Ishikawa (cell line): Measurements from ENCODE around the gene TNS3.
A peak's percentile ranks its signal among the peaks of the same experiment; 100 is the strongest.

ENCODE experiments used
- CEBPB ChIP-seq: IDR thresholded peaks from 2 replicates; pipeline ENCODE4 v1.6.1; 2012
- CREB1 ChIP-seq: IDR thresholded peaks from 2 replicates; pipeline ENCODE4 v1.6.1; 2012; ENCODE audit warnings: low read depth
- EGR1 ChIP-seq: IDR thresholded peaks from 2 replicates; pipeline ENCODE4 v1.6.1; 2012
- EP300 ChIP-seq: IDR thresholded peaks from 2 replicates; pipeline ENCODE4 v1.6.1; 2012; ENCODE audit warnings: borderline replicate concordance
- FOXM1 ChIP-seq: IDR thresholded peaks from 2 replicates; pipeline ENCODE4 v1.6.1; 2012; ENCODE audit warnings: low read depth, borderline replicate concordance
- MAX ChIP-seq: IDR thresholded peaks from 2 replicates; pipeline ENCODE4 v1.6.1; 2012
- NFIC ChIP-seq: IDR thresholded peaks from 2 replicates; pipeline ENCODE4 v1.6.1; 2012
- RAD21 ChIP-seq: IDR thresholded peaks from 2 replicates; pipeline ENCODE4 v1.6.1; 2012; ENCODE audit warnings: low read depth
- REST ChIP-seq: IDR thresholded peaks from 2 replicates; pipeline ENCODE4 v1.6.1; 2012; ENCODE audit warnings: low read depth, mild to moderate bottlenecking
- TAF1 ChIP-seq: IDR thresholded peaks from 2 replicates; pipeline ENCODE4 v1.6.1; 2012; ENCODE audit warnings: low read depth, mild to moderate bottlenecking
- TCF12 ChIP-seq: IDR thresholded peaks from 2 replicates; pipeline ENCODE4 v1.6.1; 2012; ENCODE audit warnings: low read depth
- TEAD4 ChIP-seq: IDR thresholded peaks from 2 replicates; pipeline ENCODE4 v1.6.1; 2012
- USF1 ChIP-seq: IDR thresholded peaks from 2 replicates; pipeline ENCODE4 v1.6.1; 2012
- YY1 ChIP-seq: IDR thresholded peaks from 2 replicates; pipeline ENCODE4 v1.6.1; 2012; ENCODE audit warnings: low read depth
- ZBTB7A ChIP-seq: IDR thresholded peaks from 2 replicates; pipeline ENCODE4 v1.6.1; 2012; ENCODE audit warnings: low read depth

Gene TNS3

GRCh38 chr7:47255441-47255840 is 326.5 kb downstream of the TNS3 start:
- TF ChIP-seq ZBTB7A, result no peak
- TF ChIP-seq NFIC, result no peak
- TF ChIP-seq REST, result no peak
- TF ChIP-seq USF1, result no peak
- TF ChIP-seq CEBPB, result no peak
- no peak for TF ChIP-seq RAD21
- TF ChIP-seq FOXM1, result no peak
- TF ChIP-seq TEAD4, result no peak
- TF ChIP-seq TAF1, result no peak
- TF ChIP-seq EP300, result no peak

GRCh38 chr7:47255007-47255406 is 326.9 kb downstream of the TNS3 start:
- TF ChIP-seq ZBTB7A (no peak), CREB1 (no peak), CEBPB (no peak), REST (no peak), USF1 (no peak), MAX (no peak), TEAD4 (no peak), EP300 (no peak), FOXM1 (no peak), EGR1 (no peak), YY1 (no peak), NFIC (no peak), TAF1 (no peak), TCF12 (no peak), RAD21 (no peak)

- TF ChIP-seq TAF1 (no peak), USF1 (no peak), FOXM1 (no peak), TCF12 (no peak), TEAD4 (no peak), MAX (0 out of 2 replicates have a peak, but pooled peaks have one; percentile 28), EGR1 (peak; percentile 26; the same call in 1 of the 2 replicates), REST (no peak), RAD21 (peak; percentile 69; the same call in 1 of the 2 replicates), CEBPB (no peak), CREB1 (no peak), NFIC (no peak), ZBTB7A (0 out of 2 replicates have a peak, but pooled peaks have one; percentile 48), EP300 (no peak), YY1 (no peak)
Observed at GRCh38 chr7:47254081-47254977, 327.6 kb downstream of the TNS3 start.

GRCh38 chr7:47253650-47254080 is 328.2 kb downstream of the TNS3 start:
- TF ChIP-seq ZBTB7A (no peak), TAF1 (no peak)
